Activated T-cell treated with anti-CD3 and anti-CD28 coated beads, Interleukin-2, amount 50 U/mL, for 72 hours (primary cell): Measurements from ENCODE around the gene CRADD. TPM values are rescaled to one million over a fixed set of nuclear protein-coding genes. Genes with fewer than 3 reads are reported as not detected.

Experiments
- ATAC-seq, 2 donors: fragments of 150-1000 bp; cut with Tn5 transposase; replicated peaks in 1 of 2; 2 replicates each; pipeline ENCODE4 v1.10.0; 2021; ENCODE audit warnings: moderate library complexity in 2 of 2, mild to moderate bottlenecking in 1 of 2
- DNase-seq, 2 donors: peaks; one replicate each; pipeline ENCODE4 v3.0.0; 2021 to 2022; ENCODE audit warnings: mixed read lengths in 1 of 2
- H3K27ac Mint-ChIP-seq: one replicate; pipeline ENCODE4 v1.8.0; 2022; ENCODE audit warnings: mild to moderate bottlenecking, moderate library complexity, mixed read lengths
- H3K27me3 Mint-ChIP-seq: one replicate; pipeline ENCODE4 v1.8.0; 2022; ENCODE audit warnings: low read depth, mixed read lengths
- H3K36me3 Mint-ChIP-seq, 2 donors: one replicate each; pipeline ENCODE4 v1.8.0; 2022; ENCODE audit warnings: mixed read lengths in 2 of 2, mild to moderate bottlenecking in 1 of 2; ENCODE audit not compliant: insufficient read depth in 2 of 2
- H3K4me1 Mint-ChIP-seq: one replicate; pipeline ENCODE4 v1.8.0; 2022; ENCODE audit warnings: low read depth, mixed read lengths
- H3K4me3 Mint-ChIP-seq, 2 donors: one replicate each; pipeline ENCODE4 v1.8.0; 2022; ENCODE audit warnings: mild to moderate bottlenecking in 2 of 2, mixed read lengths in 2 of 2, moderate library complexity in 2 of 2
- H3K9me3 Mint-ChIP-seq, 2 donors: one replicate each; pipeline ENCODE4 v1.8.0; 2022; ENCODE audit warnings: mixed read lengths in 2 of 2
- total RNA-seq, 2 donors: library from RNA; stranded (reverse); gene quantifications; one replicate each; pipeline ENCODE4 v1.2.3, GENCODE V29; 2022

CRADD gene
- total RNA-seq, 2 donors from 2014 or later: 8.6 to 9.1 TPM

DNA sequence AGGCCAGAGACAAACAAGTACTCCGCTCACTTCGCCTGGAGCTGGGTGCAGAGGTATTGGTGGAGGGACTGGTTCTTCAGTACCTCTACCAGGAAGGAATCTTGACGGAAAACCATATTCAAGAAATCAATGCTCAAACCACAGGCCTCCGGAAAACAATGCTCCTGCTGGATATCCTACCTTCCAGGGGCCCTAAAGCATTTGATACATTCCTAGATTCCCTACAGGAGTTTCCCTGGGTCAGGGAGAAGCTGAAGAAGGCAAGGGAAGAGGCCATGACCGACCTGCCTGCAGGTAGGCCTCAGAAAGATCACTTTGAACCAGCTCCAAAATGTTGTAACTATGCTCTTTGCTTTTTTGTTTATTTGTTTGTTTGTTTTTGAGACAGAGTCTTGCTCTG lies 1.6 kb downstream of the CRADD start:
- peak overlapping the region; percentile 93 to 95 for H3K4me3 Mint-ChIP-seq
- peaks cover 4% of the 10 kb centered on the region for H3K27me3 Mint-ChIP-seq
- H3K9me3 Mint-ChIP-seq: peaks cover 3 to 6% of the 10 kb centered on the region in 2 donors
- H3K27ac Mint-ChIP-seq: peak overlapping the region; percentile 99
- DNase-seq (no peak), ATAC-seq (no peak)
- H3K4me1 Mint-ChIP-seq: peaks cover 32% of the 10 kb centered on the region
- peaks cover 1 to 16% of the 10 kb centered on the region in 2 donors for H3K36me3 Mint-ChIP-seq

DNA sequence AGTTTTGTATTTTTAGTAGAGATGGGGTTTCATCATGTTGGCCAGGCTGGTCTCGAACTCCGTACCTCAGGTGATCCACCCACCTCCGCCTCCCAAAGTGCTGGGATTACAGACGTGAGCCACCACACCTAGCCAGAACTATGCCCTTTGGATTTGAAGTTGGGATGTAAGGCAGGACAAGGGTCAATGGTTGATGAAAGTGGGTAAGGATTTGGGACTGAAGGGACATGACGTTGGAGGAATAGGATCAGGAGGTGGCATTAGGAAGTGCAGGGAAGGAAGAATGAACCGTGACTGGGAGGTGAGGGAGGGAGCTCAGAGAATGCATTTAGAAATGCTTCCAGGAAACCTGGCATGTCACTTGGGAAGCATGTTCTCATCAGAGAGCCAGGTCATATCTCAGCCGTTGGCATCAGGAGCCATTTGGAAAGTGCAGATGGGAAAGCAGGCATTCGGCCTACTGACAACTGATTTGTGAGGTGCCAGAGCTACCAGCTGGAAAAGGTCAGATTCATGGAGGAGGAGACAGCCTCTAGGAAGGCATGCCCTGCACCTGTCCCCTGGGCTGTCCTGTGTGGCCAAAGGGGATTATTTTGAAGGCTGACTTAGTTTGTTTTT lies 2.2 kb downstream of the CRADD start:
- ATAC-seq: no peak
- Mint-ChIP-seq H3K4me1 (peaks cover 35% of the 10 kb centered on the region), H3K36me3 (peaks cover 1 to 15% of the 10 kb centered on the region in 2 donors), H3K9me3 (peaks cover 3 to 6% of the 10 kb centered on the region in 2 donors), H3K27me3 (no peaks in the 10 kb centered on the region), H3K4me3 (peak overlapping the region in 1 of 2 donors; percentile 95), H3K27ac (peak overlapping the region; percentile 99)
- no peak for DNase-seq

DNA sequence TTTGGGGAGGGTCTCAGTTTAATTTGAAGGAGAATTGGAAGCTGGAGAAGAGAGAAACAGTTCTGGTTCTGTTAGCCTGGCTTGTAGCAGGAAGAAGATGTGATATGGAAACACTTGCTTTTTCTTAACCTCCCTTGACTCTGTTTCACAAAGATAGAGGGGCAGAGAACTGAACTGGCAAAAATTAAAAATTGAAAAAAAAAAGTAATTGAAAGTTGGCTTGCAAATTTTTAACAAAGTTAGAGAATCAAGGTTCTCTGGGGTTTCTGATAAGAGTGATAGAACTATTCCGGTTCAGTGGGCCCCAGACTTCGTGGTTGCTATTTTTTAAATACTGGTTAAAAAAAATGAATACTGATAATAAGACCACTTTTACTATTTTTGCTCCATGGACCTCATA lies 2.8 kb downstream of the CRADD start:
- Mint-ChIP-seq H3K27me3 (no peaks in the 10 kb centered on the region), H3K4me1 (peaks cover 41% of the 10 kb centered on the region), H3K4me3 (no peak overlapping the region), H3K36me3 (peaks cover 1 to 15% of the 10 kb centered on the region in 2 donors), H3K27ac (peak overlapping the region; percentile 12), H3K9me3 (peaks cover 3 to 6% of the 10 kb centered on the region in 2 donors)
- DNase-seq (no peak), ATAC-seq (no peak)

DNA sequence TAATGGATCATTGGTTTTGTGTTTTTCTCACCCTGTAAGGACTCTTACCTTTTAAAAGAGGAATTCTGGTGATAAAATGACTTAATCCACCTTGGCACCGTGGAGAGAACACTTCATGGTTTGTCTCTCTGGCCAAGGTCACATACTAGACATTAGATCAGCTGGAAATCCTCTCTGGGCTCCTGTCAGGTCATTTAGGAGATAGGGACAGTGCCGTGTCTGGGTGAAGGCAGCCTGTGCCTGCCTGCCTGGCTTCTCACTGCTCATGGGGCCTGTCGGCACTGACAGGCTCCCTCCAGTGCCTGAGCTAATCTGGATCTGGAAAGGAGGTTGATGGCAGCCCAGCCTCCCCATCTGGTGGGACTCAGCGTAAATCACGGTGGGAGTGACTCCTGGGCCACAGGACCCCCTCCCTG lies 5.7 kb downstream of the CRADD start:
- Mint-ChIP-seq H3K4me1 (peaks cover 40% of the 10 kb centered on the region), H3K27ac (peak overlapping the region; percentile 60), H3K36me3 (peaks cover 0 to 4% of the 10 kb centered on the region in 2 donors), H3K9me3 (no peaks in the 10 kb centered on the region), H3K4me3 (no peak overlapping the region), H3K27me3 (no peaks in the 10 kb centered on the region)
- ATAC-seq (peak in 1 of 2 donors; percentile 19), DNase-seq (no peak)

DNA sequence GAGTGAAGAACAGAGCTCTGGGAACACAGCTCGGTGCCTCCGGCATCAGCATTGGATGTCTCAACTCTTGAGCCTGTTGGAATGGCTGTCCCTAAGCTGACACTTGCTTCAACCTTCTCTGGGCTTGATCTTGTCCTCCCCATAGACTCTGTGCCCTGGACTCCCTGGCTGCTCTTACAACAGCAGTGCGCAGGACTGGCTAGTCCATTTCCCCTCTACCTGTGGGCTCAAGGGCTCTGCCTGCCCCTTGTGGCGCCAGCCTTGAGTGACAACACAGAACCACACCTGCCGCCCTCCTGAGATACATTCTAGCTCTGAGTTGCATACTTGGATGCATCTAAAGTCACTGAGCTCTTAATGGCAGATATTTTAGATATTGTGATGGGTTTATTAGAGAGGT lies 6.2 kb downstream of the CRADD start:
- no peak overlapping the region for H3K4me3 Mint-ChIP-seq
- H3K9me3 Mint-ChIP-seq: no peaks in the 10 kb centered on the region
- H3K36me3 Mint-ChIP-seq: peaks cover 0 to 3% of the 10 kb centered on the region in 2 donors
- no peaks in the 10 kb centered on the region for H3K27me3 Mint-ChIP-seq
- H3K4me1 Mint-ChIP-seq: peaks cover 40% of the 10 kb centered on the region
- ATAC-seq: no peak
- no peak for DNase-seq
- no peak overlapping the region for H3K27ac Mint-ChIP-seq

DNA sequence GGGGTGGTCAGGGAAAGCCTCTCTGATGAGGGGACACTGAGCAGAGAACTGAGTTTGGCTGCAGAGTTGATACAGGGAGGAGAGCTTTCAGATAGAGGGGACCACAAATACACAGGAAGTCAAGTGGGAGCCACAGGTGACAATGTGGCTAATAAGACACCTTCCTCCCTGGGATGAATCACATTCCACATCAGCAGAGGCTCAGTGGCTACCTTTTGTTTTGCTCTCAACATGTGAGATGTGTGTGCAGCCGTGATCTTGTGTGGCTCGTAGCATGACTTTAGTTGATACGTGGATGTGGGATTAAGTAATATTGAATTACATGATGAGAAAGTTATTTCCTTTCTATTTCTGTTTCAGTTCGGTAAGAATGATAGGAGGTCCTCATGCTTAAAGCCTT lies 7.5 kb downstream of the CRADD start:
- Mint-ChIP-seq H3K4me1 (peaks cover 40% of the 10 kb centered on the region), H3K9me3 (no peaks in the 10 kb centered on the region), H3K4me3 (peak overlapping the region in 1 of 2 donors; percentile 42), H3K36me3 (no peaks in the 10 kb centered on the region), H3K27me3 (no peaks in the 10 kb centered on the region), H3K27ac (no peak overlapping the region)
- ATAC-seq (peak in 1 of 2 donors; percentile 13), DNase-seq (no peak)

DNA sequence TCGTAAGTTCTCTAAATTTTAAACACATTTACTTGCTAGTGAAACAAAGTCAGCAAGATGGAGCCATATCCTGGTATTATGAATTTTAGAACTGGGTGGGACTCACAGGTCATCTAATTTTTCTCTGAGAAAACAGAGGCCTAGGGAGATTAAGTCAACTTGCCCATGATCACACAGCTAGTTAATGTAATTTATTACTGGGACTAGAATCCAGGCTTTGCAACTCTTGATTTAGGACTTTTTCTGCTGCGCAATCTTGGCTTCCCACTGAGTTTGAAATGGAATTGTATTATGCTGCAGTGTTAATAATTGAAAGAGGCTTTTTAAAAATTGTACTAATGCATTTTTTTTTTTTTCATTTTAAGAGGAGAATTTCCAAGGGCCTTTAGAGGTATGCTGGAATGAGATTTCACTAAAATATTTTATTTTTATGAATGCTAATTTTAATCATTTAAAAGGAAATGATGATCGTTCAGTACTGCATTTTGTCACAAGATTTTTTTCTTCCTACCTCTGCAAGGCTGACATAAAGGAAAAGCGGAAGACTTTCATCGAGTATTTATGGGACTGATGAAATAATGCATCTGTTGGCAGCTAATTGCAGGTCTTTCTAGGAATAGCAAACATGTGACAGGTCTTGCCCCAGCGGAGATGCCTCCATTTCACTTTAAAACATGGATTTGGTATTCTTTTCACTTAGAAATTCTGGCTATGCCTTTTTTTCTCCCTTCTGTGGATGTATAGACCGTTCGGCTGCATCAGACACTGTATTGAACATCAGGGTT lies 9.6 kb downstream of the CRADD start:
- H3K4me1 Mint-ChIP-seq: peaks cover 38% of the 10 kb centered on the region
- no peaks in the 10 kb centered on the region for H3K9me3 Mint-ChIP-seq
- H3K4me3 Mint-ChIP-seq: no peak overlapping the region
- ATAC-seq: no peak
- no peak for DNase-seq
- no peak overlapping the region for H3K27ac Mint-ChIP-seq
- no peaks in the 10 kb centered on the region for H3K27me3 Mint-ChIP-seq
- no peaks in the 10 kb centered on the region for H3K36me3 Mint-ChIP-seq

DNA sequence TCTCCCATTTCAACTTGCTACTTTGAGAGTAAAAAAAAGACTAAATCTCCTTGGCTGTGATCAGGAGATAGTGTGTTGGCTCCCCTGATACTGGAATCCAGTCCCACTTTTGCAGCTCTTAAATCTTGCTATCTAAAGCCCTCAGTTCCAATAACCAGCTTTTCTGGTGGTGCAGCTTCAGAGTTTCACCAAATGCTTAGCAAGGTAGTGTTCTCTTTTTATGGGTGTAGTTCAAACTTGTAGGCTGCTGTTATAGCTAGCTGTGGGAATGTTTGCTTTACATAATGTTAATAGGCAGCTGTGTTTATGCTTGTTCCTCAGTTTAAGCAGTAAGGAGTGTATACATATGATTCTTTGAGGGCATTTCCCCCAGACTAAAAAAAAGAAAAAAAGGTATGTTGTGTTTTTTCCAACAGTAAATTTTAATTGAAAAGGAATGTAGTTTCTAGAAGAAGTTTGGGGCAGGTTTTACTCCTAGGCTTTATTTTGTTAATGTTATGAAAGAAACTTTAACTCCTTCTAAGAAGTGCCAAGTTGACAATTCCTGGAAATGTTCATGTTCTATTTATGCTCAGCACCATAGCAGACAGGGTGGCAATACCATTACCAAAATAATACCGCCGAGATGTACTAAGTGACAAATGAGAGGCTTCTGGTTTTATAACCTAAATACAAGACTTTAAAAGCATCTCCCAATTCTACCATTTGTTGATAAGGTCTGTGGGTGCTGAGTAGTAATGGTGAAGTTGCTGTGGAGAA lies 12.1 kb downstream of the CRADD start:
- Mint-ChIP-seq H3K9me3 (no peaks in the 10 kb centered on the region), H3K4me3 (peak overlapping the region in 1 of 2 donors; percentile 38), H3K27me3 (no peaks in the 10 kb centered on the region), H3K4me1 (peaks cover 36% of the 10 kb centered on the region), H3K27ac (peak overlapping the region; percentile 51), H3K36me3 (peaks cover 4 to 6% of the 10 kb centered on the region in 2 donors)
- DNase-seq: no peak
- no peak for ATAC-seq

DNA sequence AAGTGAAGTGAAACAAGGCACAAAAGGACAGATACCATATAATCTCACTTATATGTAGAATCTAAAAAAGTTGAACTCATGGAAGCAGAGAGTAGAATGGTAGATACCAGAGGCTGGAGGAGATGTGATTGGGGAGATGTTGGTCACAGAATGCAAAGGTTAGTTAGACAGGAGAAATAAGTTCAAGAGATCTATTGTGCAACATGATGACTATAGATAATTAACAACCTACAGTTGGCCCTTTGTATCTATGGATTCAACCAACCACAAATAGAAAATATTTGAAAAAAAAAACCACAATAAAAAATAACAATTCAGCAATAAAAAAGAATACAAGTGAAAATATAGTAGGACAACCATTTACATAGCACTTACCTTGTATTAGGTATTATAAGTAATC lies 19.3 kb downstream of the CRADD start:
- Mint-ChIP-seq H3K36me3 (peaks cover 4 to 6% of the 10 kb centered on the region in 2 donors), H3K27me3 (no peaks in the 10 kb centered on the region), H3K27ac (no peak overlapping the region), H3K4me1 (peaks cover 31% of the 10 kb centered on the region), H3K4me3 (no peak overlapping the region), H3K9me3 (no peaks in the 10 kb centered on the region)
- DNase-seq (no peak), ATAC-seq (no peak)

DNA sequence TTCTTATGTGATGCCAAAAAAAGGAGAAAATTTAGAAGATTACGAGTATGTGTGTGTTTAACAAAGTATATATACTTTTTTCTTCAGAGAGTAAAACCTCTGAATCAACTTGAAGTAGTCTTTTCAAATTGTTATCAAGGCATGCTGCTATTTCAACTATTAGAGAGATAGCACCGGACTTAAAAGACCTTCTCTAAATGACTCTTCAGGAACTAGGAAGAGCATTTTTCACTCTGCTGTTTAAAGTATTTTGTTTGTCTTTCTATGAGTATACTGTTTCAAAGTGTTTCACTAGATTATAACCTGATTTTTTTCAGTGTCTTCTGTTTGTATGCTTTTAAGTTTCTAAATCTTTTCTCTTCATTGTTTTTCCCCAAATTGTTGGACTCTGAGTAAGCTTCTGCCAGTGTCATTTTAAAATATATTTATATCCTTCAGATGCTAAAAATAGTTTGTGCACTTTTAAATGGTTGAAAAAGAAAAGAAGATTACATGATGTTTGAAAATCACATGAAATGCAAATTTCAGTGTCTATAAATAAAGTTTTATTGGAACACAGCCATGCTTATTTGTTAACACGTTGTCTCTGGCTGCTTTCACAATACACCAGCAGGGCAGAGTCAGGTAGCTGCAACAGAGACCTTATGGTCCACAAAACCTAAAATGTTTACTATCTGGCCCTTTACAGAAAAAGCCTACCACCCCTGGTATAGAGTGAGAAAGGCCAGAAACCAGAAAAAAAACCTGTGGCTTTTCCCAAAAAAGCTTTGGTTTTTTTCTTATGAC lies 21.3 kb downstream of the CRADD start:
- Mint-ChIP-seq H3K9me3 (no peaks in the 10 kb centered on the region), H3K4me1 (peaks cover 46% of the 10 kb centered on the region), H3K36me3 (peaks cover 0 to 2% of the 10 kb centered on the region in 2 donors), H3K4me3 (no peak overlapping the region), H3K27ac (no peak overlapping the region), H3K27me3 (no peaks in the 10 kb centered on the region)
- no peak for ATAC-seq
- DNase-seq: no peak

DNA sequence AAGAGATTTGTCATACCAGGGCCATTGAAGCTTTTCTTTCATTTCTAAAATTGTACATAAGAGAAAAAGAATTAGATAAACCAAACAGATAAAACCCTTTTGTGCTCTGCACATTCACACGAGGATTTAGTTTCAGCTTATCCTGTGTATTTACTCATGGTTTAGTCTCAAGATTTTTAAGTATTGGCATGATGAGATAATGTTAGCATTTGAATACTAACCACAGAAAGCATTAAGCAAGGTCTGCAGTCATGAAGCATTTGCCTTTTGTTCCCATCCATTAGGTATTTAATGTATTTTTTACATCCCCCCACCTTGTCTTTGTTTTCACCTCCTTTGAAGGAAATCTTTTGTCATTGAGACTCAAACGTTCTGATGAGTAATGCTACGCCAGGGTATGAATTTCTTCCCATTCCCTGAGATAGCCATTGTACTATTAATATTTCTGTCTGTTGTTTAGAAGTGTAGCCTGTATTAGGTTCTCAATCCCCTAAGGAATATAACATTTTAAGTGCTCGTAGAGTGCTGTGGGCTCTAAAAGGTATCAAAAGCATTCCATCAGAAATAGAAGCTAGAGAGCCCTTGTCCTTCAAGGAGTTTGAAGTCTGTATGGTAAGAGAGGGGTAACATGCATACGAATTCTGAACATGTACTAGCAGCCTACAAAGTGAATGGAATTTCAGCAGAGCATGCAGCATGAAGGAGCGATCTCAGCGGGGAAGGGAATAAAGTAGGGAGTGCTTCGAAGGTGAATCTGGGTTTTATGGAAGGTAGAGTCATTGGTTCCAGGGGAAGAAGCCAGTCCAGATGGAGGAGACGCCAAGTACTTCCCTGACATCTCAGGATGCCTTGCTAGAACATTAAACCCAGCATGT lies 22.3 kb downstream of the CRADD start:
- no peaks in the 10 kb centered on the region for H3K27me3 Mint-ChIP-seq
- ATAC-seq (no peak), DNase-seq (no peak)
- peaks cover 54% of the 10 kb centered on the region for H3K4me1 Mint-ChIP-seq
- H3K27ac Mint-ChIP-seq: no peak overlapping the region
- peak overlapping the region in 1 of 2 donors; percentile 5 for H3K4me3 Mint-ChIP-seq
- H3K36me3 Mint-ChIP-seq: peaks cover 0 to 2% of the 10 kb centered on the region in 2 donors
- H3K9me3 Mint-ChIP-seq: no peaks in the 10 kb centered on the region
